Hippocampal formation (tissue), 2 donors: ENCODE data around the gene KRCC1.
"Not testable (repeated sequence)": the region's sequence is repeated elsewhere in the genome, so short reads cannot be mapped to it uniquely, and the experiment has no call there.

ENCODE experiments used
- DNase-seq, 2 donors: peaks; one replicate each; lab custom pipeline; 2025; lab: John Stamatoyannopoulos, UW

KRCC1 gene

GRCh38 chr2:88077080-88077479, 21.5 kb upstream of the KRCC1 start:
- no peak for DNase-seq

GRCh38 chr2:88074854-88075292, 19.3 kb upstream of the KRCC1 start:
- DNase-seq, result no peak

GRCh38 chr2:88074150-88074549, 18.6 kb upstream of the KRCC1 start:
- no peak for DNase-seq

DNA sequence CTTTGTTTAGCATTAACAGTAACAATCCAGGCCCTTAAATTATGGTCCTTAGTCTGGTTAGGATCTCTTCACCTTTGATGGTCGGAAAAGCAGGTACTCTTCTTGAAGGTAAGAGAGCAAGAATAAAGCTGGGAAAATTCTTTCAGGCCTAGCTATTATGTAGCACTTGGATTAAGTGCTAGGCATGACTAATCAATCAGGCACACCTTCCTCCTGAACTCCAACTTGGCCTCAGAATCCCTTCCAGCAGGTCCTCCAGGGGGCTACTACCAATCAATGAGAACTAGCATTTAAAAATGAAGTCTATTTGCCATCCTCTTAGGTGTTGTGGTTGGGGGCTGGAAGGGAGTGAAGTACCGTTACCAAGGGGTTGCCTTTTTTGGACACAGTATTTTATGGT, 15.8 kb upstream of the KRCC1 start:
- DNase-seq, result no peak

- no peak for DNase-seq
Observed at GRCh38 chr2:88070055-88070454, 14.5 kb upstream of the KRCC1 start.

DNA sequence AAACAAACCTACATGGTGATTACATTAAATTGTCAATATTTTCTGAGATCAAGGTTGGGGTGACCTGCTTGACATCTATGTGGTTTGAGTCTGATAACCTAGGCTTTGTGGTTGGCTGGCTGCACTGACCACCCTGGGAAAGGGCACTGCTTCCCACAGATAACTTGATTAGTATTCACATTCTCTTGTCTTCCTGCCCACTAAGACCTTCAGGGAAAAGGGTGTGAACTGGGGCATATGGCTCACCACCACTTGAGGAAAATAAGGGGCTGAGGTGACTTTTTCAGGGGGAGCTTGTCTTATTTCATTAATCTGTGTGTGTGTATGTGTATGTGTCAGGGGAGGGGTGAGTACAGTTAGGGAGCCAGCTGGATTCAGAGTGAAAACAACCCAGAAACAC, 13.5 kb upstream of the KRCC1 start:
- DNase-seq, result no peak

DNA sequence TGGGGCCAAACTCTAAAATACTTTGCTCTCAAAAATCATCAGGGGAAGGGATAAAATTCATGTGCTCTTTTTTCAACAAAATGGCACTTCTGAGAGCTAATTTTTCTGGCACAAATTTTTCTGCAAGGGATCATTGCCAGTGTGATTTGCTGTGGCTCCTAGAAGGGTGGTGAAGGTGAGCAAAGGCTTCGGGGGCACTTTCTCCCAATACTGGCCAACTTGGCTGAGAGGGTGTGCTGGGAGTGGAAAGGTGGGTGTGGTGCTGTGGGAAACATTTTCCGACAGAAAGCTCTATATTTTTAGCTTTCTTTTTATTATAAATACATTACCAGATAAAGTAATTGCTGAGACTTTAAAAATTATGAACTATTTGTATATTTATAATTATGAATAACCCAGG, 12.5 kb upstream of the KRCC1 start:
- DNase-seq, result no peak

- no peak for DNase-seq
Observed at GRCh38 chr2:88067598-88067997, 12.0 kb upstream of the KRCC1 start, which contains the start of gene SMYD1. Gene SMYD1, plus strand, starts transcription at chr2:88067825. Its CDS starts 40 bp downstream, at chr2:88067865.

DNA sequence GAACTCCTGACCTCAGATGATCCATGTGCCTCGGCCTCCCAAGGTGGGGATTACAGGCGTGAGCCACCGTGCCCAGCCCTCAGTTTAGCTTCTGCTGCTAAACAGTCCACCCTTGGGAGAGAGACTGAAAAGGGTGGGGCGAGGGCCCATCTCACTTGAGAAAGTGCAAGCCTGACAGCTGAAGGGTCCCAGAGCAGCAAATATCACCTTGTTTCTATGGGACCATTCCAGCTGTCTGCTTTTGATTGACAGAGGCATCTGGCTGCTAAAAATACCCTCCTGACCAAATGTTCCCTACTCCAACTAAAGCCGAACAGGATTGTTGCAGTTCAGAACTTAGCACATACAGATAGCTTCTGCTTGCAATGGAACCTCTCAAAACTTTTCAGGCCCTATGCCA, 11.6 kb upstream of the KRCC1 start:
- DNase-seq, result no peak

DNA sequence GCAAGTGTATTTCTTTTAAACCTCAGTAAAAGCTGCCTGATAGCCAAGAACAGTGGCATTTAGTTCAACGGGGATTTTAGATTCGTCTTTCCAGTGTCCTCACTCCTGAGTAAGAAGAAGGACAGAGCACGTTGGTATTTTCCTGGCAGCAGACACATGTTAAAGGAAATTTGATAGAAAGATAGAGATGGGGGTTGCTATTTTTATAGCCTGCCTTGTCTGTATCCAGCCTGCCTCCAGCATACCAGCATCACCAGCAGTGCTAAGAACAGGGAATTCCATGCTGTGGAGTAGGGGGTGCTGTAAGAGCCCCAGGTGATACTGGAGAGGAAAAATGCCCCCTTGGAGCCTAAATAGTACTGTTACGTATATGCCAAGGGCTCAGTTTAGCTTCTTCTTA, 11.0 kb upstream of the KRCC1 start:
- DNase-seq, result no peak

- no peak for DNase-seq
Observed at GRCh38 chr2:88061295-88061694, 5.7 kb upstream of the KRCC1 start.

DNA sequence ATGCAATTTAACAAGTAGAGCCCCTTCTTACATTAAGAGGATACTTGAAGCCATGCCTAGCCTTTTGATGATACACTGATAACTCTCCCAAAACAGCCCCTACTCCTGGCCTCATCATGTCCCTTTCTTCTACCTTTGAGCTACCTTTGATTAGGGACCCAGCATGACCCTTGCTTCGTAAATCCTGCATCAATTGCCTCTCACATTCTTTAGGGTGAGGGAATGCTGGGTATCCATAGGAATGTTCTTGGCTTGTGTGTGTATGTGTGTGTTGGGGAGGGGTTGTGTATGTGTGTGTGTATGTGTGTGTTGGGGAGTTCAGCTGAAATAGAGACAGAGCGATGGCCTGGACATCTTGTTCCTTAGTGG, 5.3 kb upstream of the KRCC1 start:
- no peak for DNase-seq

DNA sequence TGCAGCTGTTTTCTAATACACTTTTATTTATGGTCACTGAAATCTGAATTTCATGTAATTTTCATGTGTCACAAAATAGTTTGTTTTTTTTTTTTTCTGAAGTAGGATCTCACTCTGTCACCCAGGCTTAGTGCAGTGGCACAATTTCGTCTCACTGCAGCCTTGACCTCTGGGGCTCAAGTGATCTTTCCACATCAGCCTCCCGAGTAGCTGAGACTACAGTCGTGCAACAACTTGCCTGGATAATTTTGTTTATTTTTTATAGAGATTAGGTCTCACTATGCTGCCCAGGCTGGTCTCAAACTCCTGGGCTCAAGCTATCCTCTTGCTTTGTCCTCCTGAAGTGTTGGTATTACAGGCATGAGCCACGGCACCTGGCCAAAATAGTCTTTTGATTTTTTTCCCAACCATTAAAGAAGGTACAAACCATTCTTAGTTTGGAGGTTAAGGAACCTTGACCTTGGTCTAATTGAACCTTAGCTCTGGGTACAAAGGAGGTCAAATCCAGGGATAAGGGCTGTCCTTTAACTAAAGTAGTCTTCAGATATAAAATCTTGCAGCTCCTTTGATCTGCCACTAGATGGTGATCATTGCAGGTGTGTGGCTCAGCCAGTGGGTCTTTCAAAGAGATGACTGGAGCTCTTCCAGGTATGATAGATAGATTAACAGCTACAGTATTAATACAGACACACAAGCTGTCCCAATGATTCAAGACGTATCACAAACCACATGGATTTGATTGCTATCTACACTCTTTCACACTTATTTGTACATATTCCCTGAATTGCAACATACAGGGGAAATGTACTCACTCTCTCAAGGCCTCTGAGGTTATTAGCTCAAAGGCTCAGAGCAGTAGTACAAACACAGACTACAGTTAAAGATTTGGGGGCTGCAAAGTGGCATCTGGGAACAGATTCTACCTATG, 4.7 kb upstream of the KRCC1 start:
- DNase-seq, result peak; percentile 34 to 82

GRCh38 chr2:88058191-88058590, 2.6 kb upstream of the KRCC1 start:
- DNase-seq, result no peak

GRCh38 chr2:88057437-88057844, 1.9 kb upstream of the KRCC1 start:
- DNase-seq, result no peak

- no peak for DNase-seq
Observed at GRCh38 chr2:88054782-88055370, 707 bp downstream of the KRCC1 start.

GRCh38 chr2:88053934-88054781, 1.4 kb downstream of the KRCC1 start:
- DNase-seq, result no peak

GRCh38 chr2:88053296-88053695, 2.3 kb downstream of the KRCC1 start:
- DNase-seq, result no peak

DNA sequence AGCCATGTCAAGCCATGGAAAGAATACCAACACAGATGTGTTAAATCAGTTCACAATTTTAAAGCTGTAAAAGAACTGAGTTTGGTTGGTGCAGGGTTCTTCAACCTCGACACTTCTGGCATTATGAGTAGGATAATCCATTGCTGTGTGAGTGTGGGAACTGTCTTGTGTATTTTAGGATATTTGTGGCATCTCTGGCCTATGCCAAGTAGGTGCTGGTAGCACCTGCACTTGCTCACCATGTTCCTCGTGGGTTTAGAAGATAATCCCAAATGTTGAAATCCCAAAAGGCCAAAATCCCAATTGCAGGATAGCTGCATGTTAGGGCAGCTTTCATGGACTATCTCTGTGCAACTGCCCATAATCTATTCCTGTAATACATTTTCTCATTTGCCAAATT, 3.8 kb downstream of the KRCC1 start:
- no peak for DNase-seq

GRCh38 chr2:88049622-88050021, 6.0 kb downstream of the KRCC1 start:
- DNase-seq, result no peak

DNA sequence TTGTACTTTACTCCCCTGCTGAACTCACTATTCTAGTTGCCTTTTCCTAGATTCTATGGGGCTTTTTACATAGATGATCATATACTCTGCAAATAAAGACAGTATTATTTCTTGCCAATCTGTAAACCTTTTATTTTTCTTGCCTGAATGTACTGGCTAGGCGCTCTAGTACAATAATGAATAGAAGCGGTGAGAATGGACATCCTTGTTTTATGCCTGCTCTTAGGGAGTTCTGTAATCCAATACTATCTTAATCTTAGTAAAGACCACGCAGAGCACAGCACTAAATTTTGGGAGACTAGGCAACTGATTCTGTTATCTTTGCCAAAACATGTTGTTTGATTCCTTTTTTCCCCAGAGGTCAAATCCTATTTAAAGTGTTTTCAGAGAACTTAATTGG, 7.0 kb downstream of the KRCC1 start:
- DNase-seq, result no peak

DNA sequence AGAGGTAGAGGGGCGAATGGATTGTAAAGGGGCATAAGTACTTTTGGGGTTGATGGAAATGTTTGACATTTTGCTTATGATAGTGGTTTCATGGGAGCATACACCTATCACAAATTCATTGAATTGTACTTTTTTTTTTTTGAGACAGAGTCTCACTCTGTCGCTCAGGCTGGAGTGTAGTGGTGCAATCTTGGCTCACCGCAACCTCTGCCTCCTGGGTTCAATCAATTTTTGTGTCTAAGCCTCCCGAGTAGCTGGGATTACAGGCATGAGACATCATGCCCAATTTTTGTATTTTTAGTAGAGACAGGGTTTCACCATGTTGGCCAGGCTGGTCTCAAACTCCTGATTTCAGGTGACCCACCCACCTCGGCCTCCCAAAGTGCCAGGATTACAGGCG, 10.0 kb downstream of the KRCC1 start:
- not testable (repeated sequence) for DNase-seq

DNA sequence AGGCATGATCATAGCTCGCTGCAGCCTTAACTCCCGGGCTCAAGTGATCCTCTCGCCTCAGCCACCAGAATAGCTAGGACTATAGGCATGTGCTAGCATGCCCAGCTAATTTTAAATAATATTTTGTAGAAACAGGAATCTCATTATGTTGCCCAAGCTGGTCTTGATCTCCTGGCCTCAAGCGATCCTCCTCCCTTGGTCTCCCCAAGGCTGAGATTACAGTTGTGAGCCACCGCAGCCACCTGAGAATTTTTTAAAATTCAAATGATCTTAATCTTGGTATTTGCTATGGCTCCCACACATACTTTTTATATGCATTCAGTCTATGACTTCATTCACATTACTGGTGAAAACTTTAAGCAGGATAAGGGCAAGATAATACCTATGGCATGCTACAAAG, 13.1 kb downstream of the KRCC1 start:
- DNase-seq, result no peak
